ENCODE data around the gene WIPF1.

The WIPF1 gene

DNA sequence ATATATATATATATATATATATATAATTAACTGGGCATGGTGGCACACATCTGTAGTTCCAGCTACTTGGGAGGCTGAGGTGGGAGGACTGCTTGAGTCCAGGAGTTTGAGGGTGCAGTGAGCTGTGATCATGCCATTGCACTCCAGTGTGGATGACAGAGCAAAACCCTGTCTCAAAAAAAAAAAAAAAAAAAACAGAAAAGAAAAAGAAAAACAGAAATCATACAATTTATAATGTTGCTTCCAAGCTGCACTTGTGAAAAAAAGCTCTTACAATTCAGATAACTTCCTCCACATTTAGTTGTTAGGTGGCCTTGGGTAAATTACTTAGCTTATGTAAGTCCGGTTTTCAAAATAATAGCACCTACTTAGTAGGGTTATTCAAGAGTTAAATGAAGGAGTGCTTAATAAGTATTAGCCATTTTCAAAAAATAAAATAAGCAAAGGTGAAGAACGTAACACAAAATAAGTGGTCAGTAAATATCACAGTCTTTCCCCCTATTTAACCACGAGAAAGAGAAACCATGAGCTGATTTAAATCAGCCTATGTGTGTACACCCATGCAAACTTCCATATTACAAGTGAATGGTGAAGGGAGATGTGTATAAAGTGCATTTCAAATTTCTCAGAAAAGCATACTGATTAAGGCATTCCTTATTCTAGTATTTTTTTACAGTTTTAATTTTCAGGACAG is 2.3 kb downstream of the WIPF1 start:
- DNase-seq, result peak; percentile 25

DNA sequence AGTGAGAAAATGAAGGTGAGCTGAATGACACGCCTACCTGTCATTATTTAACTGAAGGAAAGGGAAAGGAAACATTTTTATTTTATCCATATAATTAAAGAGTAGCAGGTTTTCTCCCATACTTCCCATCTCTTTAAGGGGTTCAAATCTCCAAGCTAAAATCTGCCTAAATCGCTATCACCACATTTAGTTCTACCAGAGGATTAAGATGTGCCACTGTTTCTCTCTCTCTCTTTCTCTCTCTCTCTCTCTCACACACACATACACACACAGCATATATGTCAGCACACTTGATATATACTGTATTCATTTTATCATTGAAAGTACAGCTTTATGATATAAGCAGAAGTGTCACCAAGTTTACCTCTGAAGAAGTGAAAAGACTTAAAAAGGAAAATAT is 3.1 kb downstream of the WIPF1 start:
- DNase-seq, result no peak

DNA sequence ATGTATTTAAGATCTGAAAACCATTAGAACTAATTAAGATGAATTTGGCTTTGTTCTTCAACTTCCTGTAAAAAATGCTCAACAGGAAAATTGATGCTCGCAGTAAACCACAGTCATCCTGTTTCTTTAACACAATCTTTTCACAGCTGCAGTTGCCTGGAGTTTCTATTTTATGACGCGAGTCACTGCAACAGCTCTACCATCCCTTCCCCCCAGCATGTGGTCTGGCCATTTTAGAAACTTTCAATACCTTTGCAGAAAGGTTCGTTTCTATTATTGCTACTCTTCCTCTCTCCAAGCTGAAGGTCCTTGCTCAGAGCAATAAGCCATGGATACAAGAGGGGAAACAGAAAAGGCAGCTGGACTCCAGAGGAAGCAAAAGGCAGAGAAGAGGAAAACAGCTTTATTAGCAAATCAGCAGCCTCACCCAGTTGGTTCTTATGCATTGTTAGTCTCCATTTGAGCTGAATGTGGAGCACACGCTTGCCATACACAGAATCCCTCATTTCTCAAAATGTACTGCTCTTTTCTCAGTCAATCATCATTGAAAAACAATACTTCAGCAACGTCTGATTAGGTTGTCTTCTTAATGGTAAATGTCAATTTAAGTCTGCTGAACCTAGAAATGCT is 3.9 kb downstream of the WIPF1 start:
- DNase-seq, result peak; percentile 80

DNA sequence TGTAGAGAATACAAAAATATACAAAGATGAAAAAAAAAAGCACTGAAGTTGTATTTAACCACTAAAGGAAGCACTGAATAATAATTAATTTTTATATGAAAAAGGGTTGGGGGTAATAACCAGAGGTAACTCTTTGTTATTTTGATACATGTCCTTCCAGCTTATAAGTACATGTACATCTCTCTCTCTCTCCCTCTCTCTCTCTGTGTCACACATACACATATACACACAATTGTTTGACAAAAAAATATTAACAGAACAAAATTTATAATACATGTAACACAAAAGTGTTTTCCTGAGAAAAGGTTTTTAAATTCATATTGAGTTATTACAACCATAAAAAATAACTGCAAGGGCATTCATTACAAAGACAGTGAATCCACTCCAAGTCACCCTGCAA is 4.6 kb downstream of the WIPF1 start:
- DNase-seq, result no peak

DNA sequence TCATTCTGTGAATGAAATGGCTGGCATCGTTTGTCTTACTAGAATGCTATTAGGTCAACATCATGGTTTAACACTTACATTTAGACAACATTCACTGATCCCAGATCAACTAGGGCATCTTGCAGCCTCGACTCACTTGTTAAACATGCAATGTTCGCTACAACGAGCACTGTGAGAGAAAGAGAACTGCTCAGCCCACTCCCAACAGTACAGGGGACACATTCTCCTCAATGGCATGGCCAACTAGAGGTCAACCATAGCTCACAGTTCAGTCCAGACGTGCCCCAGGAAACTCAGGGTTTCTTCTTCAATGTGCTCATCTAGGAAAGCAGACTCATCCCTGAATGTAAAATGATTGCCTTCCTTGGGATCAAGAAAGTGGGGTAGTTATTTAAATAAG is 5.9 kb downstream of the WIPF1 start:
- no peak for DNase-seq

DNA sequence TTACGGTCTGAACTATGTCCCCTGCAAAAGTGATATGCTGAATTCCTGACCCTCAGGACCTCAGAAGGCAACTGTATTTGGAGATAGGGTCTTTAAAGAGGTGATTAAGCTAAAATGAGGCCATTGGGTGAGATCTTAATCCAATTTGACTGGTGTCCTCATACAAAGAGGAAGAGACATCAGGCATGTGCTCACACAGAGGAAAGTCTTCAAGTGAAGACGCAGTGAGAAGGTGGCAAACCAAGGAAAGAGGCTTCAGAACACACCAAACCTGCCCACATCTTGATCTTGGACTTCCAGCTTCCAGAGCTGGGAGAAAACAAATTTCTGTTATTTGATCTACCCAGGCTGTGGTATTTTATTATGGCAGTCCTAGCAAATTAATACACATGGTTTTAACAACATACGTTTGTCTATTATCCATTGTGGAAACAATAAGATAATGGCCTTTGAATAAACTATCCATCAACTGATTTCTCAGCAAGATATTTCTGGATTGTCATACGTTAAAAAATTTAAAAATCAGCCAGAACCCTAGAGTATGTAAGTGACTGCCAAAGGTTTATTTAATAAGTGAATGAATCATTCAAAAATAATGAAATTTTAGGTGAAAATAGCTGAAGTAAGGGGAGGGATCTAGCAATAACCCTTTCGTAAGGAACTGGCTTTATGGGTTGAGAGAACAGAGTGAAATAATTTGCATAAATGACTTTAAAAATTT is 6.5 kb downstream of the WIPF1 start:
- no peak for DNase-seq

DNA sequence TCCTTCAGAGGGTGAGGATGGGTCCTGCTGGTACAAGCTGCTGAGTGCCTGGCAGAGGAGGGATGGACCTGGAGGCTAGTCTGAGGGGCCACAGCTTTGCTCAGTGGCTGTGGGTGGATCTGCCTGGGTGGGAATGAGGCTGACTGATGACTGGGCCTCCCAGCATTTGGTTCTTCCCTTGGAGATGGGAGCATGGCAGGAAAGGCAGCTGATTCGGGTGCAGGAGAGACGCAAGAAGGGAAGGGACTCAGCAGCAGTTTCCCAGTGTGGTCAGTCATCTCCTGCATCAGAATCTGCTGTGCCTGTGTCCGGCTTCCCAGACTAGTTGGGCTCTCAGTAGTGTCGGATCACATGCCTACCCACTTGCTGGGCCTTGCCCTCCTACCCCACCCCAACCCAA is 7.3 kb downstream of the WIPF1 start:
- no peak for DNase-seq

DNA sequence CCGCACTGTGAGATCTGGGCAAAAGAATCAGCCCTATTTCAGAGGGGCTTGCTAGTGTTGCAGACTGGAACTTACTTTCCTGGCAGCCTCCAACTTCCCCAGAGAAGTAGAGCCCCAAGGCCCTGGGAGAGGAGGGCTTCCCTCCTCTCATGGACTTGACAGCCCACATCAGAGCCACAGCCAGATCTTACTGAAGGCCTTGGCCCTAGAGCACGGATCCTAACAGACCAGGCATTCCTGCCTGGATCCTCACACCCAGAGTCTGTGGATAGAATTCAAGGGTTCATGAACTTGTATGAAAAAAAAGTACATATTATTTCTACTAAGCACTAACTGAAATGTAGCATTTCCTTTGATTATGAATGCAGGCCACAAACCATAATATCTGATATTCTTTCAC is 8.3 kb downstream of the WIPF1 start:
- no peak for DNase-seq

DNA sequence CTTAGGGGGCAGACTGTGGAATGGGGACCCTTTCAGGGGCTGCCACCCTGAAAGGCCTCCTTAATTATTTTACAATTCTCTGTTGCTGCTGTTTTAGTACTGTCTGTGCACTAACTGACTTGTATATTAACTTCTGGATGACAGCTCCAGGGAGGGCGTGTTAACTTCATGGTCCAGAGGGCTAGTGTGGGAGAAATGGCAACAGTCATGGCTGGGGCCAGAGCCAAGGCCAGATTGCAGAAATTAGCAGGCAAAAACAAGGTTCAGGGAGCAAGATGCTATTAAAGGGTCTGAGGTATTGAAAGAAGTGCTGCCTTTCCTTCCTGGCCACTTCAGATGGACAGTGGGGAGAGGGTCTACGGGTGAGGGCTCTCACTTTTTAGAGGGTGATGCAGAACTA is 9.1 kb downstream of the WIPF1 start:
- no peak for DNase-seq

DNA sequence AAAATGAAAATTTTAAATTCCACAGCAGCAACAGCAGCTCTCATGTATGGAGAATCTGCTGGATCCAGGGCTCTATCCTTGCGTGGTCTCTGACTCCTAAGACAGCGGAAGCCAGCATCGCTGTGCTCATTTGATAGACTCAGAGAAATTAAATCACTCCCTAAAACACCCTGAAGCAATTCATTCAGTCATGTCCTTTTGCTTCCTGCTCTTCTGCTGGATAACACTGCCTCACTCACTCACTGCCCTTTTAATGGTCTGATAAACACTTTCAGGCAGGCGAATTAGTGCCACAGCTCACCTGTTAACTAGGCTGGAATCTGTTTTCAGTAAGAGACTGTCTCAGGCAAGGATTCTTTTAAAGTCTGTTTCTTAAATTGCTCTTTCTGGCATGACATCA is 10.0 kb downstream of the WIPF1 start:
- DNase-seq, result no peak

DNA sequence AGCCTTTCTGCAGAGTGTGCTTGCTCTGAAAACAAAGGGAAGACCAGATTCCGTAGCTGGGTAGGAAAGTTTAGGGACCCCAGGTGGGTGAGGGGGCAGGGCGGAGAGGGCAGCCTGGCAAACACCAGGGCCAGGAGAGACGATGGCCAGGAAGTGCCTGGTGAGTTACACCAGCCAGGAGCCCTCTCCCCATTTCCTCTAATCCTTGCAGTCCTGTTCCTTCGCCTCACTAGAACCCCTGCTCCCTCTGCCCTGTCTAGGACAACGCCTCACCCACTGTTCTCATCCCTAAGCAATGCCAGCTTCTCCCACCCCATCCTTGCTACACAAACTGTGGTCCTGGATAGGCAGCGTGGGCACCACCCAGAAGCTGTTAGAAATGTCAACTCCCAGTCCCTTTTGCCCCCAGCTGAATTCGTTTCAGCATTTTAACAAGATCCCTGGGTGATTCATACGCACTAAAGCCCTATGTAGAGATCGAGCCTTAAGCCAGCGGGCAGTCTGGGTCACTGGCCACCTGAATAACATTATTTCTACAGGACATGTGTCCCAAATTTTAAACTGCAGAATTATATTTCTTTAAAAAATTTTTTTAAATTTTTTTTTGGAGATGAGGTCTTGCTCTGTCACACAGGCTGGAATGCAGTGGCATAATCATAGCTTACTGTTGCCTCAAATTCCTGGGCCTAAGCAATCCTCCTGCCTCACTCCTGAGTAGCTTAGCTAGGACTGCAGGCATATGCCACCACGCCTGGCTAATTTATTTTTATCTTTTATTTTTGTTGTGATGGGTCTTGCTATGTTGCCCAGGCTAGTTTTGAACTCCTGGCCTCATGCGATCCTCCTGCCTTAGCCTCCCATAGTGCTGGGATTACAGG is 10.9 kb downstream of the WIPF1 start:
- DNase-seq, result no peak

DNA sequence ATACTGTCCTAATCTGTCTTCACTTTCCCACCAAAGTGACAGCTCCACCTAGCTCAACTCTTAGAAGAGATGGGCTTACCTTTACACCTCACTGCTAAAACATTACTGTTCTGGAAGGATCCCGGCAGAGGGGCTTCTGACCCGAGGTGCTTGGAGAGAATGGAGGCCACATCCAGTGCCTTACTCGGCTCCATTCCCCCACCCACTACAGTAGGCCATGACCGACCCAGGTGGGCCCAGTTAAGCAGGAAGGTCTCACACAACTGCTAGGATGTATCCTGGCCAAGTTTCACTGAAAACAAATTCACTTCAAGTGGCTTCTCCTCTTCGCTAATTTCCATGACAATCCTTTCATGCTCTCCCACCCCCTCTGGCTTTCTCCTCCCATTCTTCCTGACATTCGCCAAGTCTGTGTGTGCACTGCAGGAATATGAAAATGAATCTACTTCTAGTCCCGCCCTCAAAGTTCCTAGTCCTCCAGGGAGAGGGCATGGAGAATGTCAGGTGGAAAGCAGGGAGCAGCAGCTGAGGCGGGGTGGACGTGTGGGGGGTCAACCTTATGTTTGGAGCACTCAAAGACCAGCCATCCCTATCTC is 11.8 kb downstream of the WIPF1 start:
- no peak for DNase-seq

DNA sequence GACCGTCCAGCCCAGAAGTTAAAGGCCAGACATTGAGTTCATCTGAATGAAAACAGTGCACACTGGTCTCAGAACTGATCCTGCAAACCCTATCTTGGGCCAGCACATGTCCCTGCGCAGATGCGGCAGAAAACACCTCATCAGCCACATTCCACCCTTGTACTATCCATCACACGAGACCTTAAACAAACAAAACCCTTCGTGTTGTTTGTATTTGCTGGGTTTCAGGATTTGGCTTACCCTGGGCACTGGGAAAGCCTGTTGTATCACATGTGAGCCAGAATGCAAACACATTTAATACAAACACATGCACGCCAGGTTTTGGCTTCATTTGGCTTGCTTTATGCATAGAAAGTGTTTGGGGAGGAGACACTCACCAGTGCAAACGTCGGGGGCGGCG is 12.5 kb downstream of the WIPF1 start:
- no peak for DNase-seq

DNA sequence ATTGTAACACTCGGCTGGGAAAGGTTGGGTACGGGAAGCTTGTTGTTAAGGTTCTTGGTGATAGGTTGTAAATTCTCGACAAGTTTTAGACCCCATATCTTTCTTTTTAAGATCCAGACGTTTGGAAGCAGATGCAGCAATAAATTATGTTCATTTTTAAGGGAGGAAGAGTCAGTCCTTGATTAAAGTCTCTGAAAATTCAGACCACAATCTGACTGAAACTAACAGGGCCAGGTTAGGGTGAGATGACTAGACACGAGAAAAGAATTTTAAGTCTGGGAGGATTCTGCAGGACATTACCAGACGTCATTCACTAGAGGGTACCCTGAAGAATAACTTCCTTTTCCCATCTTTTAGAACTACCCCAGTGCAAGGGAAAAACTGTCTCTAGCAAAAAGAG is 16.1 kb downstream of the WIPF1 start:
- DNase-seq, result no peak

DNA sequence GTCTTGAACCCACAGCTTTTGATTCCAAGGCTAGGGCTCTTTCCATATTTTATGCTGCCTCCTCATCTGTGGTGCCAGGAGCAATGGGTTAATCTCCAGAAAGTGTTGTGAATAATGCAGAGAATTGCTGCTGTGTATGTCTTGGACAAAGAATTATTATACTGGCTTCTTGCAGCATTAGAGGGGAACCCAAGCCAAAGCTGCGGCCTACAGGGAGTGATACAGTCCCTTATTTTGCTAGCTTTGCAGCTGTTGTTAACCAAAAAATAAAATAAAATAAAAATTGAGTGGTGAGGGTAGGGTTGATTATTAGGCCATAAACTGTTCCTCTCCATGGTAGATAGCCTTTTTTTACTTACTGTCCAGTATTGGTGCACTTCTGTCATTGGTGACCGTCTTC is 16.7 kb downstream of the WIPF1 start:
- no peak for DNase-seq

DNA sequence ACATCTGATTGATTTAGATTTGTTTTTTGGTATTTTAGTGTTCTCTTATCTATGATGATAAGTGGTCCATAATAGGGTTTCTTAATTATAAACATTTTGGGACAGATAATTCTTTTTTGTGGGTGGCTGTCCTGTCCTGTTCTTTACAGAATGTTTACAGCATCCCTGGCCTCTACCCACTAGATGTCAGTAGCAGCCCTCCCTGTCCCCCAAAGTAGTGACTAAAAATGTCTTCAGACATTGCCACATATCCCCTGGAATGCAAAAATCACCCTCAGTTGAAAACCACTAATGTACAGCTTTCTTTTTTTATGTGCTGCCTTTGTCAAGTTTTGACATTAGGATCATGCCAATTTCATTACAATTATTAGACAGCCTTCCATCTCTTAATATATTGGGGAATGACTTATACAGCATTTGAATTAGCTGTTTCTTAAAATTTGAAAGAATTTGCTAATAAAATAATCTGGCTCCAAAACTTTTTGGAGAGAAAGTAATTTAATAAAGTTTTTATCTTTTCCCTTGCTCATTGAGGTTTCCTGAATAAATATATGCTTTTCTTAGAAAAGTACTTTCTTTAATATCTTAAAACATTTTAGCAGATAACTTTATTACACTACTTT is 19.5 kb downstream of the WIPF1 start:
- no peak for DNase-seq

DNA sequence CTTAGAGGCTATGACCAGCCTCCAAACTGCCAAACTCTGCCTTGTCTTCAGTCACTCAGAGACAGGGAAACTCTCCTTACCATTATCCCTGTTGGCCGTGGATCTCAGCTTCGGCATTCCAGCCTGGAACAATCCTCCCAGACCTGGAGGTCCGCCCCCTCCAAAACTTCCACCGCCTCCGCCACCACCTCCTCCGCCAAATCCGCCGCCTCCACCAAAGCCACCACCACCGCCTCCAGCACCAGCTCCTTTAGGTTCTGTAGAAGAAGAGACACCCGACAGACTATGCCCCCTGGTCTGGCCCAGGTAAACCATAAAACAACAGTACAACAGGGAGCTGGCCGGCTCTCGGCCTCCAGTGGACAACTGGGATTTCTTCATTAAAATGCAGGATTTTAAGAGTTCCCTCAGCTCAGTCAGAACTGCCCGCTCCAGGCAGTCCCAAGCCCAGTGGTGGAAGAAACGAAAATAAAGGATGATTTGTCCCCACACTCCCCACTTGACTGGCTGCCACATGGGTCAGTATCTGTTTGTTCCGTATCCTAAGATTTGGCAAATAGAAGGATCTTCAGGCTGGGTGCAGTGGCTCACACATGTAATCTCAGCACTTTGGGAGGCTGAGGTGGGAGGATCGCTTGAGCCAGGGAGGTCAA is 22.4 kb downstream of the WIPF1 start:
- no peak for DNase-seq

DNA sequence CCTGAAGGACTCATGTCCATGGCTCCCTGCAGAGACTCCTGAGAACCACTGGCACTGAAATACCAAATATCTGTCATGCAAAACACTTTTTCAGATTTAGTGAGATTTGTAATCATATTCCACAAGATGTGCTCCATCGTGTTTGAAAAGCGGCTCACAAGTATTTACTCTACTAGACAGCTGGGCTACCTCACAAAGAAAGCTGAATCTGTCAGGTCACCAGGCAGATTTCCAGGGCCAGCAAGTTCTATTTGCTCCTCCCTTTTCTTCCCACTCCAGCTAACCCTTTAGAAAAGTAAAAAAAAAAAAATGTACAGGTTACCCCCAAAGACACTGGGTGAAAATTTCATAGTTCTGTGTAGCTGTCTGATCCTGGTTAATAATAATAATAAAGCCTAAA is 22.9 kb downstream of the WIPF1 start:
- DNase-seq, result no peak

DNA sequence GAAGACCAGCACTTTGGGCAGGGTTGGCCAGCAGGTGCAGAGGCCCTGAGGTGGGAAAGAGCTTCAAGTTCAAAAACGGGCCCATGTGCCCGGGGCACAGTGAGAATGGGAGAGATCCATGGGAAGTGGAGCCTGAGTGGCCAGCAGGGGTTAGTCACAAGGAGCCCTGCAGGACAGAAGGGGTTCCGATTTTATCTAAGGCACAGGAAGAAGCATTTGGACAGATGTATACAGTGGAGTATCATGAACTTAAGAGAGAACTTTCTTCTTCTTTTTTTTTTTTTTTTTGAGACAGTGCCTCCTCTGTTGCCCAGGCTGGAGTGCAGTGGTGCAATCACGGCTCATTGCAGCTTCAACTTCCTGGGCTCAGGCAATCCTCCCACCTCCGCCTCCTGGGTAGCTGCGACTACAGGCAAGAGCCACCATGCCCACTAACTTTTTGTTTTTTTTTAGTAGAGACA is 24.0 kb downstream of the WIPF1 start:
- no peak for DNase-seq

DNA sequence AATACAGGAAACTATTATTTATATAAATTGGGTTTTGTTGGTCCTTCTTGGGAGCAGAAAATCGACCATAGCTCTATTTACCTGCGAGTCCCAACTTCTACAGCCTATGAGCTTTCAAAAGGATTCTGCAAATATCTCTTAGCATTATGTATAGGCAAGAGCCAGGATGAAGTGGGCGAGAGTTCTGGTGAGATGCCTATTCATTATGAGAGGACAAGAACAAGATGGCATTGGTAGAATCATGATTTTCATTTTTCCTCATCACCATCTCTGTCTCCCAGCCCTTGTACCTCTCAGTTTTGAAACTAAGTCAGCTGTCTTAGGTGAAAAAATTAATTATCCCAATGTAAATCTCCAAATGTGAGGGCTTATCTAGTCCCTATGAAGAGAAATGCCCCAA is 25.0 kb downstream of the WIPF1 start:
- DNase-seq, result no peak

DNA sequence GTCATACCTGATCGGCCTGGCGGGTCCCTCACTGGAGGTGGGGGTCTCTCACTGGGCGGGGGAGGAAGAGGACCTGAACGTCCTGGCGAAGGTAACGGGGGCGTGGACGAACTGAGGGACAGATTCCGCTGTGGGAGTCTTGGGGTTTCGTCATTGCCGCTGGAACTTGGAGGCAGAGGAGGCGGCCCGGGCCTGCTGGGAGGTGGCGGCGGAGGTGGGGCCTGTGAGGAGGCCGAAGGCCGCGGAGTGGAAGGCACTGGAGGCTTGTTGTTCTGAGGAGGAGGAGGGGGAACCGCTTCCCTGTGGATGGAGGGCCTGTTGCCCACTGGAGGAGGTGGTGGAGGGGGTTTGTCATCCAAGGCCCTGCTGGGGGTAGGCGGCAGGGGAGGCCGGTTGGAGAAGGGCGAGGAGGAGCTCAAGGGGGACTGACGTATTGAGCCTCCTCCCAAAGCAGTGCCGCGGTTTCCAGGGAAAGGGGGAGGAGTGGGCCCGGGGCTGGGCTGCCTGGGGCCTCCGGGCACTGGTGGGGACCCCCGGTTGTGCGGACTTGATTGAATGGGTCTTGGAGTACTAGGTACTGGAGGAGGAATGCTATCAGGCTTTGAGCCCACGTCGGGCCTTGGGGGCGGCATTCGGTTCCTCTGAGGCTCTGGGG is 25.8 kb downstream of the WIPF1 start:
- no peak for DNase-seq
